NCI-H187 (cell line): ENCODE data around the gene PRKG1.
A peak's percentile ranks its signal among the peaks of the same experiment; 100 is the strongest.
"Not testable (repeated sequence)": the region's sequence is repeated elsewhere in the genome, so short reads cannot be mapped to it uniquely, and the experiment has no call there.

ENCODE experiments used
- DNase-seq, 2 experiments: peaks; one replicate each; lab custom pipeline; 2025; lab: John Stamatoyannopoulos, UW

Gene PRKG1

GRCh38 chr10:51656503-51656902, 582.2 kb downstream of the PRKG1 start:
- no peak for DNase-seq

DNA sequence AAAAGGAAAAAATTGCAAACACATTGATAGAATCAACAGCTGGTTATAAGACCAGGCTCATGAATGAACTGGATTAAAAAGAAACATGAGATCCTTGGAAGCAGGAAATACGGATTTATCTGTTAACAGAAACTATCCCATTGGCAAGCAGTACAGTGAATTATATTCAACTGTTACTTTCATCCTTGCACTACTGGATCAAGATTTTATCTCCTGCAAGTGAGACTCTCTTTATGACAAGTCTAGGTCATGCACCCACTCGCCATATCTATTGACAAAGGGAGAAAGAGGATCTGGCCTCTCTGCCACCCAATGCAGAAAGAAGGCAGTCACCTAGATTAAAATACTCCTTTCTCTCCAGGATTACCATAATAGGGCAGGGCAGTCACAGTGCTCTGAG, 583.7 kb downstream of the PRKG1 start:
- no peak for DNase-seq

GRCh38 chr10:51659344-51659743, 585.1 kb downstream of the PRKG1 start:
- no peak for DNase-seq

DNA sequence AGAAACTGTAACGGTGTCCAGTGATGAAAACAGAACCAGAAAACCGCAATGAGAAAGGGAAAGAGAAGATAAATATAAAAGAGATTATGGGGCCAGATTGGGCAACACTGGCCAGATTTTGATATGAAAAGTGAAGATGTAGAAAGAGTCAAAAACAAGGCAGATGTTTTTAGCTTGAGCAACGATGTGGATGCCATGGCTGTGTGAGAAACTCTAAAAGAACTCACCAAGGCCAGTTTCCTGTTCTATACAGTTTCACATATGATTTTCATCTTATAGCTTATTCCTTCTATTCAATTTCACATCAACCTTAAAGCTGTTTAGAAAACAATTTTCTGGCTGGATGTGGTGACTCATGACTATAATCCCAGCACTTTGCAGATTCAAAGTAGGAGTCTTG, 588.8 kb downstream of the PRKG1 start:
- no peak for DNase-seq

DNA sequence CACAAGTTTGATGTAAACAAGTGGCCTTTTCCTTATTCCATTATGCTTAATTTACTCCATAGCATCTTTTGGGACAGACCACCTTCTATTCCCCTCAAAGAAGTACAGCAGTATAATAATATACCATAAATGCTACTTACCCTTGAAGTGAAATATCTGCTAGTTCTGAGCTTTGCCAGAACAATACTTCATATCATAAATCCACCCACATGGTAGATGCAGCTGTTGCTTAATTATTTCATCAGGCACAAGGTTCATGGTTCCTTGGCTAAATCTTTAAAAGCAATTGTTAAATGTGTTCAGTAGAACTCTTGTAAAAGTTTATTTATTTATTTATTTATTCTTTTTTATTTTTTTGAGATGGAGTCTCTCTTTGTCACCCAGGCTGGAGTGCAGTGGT, 592.2 kb downstream of the PRKG1 start:
- DNase-seq = no peak

DNA sequence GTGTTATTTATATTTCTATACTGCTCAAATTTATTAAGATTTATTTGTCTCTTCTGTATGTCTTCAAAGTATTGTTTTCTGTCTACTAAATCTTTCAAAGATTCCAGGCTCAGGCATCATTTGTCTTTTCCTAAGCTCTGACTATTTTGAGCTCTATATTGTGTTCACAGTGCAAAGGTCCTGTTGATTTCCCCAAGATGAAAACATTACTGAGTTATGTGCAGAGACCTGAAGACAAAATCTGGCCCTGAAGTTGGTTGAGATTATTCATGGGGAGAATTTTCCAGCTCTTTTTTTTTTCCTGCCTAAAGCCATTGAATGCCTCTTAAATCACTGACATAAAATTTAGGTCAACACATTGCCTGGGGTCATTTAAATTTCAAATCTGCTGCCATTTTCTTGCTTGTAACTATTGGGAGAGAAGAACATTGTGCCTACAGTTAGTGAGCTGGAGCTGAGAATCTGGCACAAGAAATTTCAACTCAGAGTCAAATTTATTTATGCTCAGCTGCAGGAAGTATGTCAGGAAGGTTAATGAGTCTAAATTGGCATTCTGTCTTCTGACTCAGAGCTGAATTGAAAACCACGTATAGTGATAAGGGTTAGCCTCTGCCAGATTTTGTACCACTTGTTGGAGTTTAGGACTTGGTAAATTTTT, 593.5 kb downstream of the PRKG1 start:
- DNase-seq = no peak

DNA sequence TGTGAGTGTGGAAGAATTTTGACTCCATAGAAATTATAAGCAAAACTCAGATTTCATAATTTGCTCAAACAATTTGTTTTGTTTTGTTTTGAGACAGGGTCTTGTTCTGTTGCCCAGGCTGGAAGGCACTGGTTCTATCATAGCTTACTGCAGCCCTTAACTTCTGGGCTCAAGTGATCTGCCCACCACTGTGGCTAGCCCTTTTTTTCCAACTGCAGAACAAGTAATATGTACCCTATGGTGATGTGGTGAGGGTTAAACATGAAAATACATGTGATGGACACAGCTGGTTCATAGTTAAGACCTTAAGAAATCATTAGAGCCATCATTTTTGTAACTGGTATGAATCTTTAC, 594.0 kb downstream of the PRKG1 start:
- DNase-seq = no peak

GRCh38 chr10:51669041-51669440, 594.8 kb downstream of the PRKG1 start:
- DNase-seq = no peak

DNA sequence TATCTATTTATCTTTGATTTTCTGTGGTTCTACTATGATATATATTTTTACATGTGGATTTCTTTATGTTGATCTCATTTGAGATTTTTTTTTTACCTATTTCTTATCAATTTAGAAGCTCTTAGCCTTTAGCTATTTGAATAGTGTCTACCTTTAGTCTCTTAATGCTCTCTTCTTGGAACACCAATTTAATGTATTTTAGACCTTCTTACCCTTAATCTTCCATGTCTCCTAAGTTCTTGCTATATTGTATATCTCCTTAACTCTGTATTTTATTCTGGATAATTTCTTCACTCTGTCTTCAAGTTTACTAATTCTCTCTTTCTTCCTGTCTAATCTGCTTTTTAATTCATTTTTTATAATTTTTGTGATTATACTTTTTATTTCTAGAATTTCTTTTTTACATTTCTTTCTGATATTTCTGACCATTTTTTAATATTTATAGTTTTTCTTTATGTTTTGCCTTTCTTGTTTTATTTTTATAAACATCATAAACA, 597.8 kb downstream of the PRKG1 start:
- no peak for DNase-seq

DNA sequence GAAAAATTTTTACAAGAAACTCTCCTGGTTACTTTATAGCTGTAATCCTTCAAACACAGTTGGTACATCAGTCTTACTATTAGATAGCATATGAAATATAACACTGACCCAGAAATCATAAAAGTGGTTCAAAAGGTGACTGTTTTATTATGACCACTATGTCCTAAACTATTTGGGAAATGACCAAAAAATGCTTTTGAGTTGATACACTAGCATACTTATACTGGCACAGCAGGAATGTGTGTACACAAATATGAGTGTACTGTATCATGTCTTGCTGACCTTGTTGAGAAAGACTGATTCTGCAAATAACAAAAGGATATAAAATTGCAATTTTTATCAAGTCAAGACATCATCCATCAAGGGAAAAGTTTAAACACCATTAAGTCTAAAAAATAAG, 600.8 kb downstream of the PRKG1 start:
- no peak for DNase-seq

GRCh38 chr10:51679841-51680240, 605.6 kb downstream of the PRKG1 start:
- no peak for DNase-seq

- no peak for DNase-seq
These were observed 608.9 kb downstream of the PRKG1 start for GRCh38 chr10:51683031-51683691.

- DNase-seq = no peak
These were observed 611.5 kb downstream of the PRKG1 start for GRCh38 chr10:51685768-51686167.

GRCh38 chr10:51687296-51687695, 613.0 kb downstream of the PRKG1 start:
- no peak for DNase-seq

GRCh38 chr10:51688826-51689225, 614.5 kb downstream of the PRKG1 start:
- DNase-seq = not testable (repeated sequence)

GRCh38 chr10:51689536-51689935, 615.2 kb downstream of the PRKG1 start:
- DNase-seq = no peak

DNA sequence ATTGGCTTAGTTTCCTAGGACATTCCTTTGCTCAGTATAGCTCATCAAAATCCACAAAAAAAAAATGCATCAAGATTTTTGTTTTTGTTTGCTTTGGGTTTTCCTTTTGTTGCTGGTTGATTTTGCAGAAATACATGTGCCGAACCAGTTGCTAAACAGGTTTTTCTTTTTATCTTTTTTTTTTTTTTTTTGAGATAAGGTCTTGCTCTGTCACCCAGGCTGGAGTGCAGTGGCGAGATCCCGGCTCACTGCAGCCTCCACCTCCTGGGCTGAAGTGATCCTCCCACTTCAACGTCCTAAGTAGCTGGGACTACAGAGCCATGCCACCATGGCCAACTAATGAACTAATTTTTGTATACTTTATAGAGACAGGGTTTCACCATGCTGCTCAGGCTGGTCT, 616.8 kb downstream of the PRKG1 start:
- no peak for DNase-seq

DNA sequence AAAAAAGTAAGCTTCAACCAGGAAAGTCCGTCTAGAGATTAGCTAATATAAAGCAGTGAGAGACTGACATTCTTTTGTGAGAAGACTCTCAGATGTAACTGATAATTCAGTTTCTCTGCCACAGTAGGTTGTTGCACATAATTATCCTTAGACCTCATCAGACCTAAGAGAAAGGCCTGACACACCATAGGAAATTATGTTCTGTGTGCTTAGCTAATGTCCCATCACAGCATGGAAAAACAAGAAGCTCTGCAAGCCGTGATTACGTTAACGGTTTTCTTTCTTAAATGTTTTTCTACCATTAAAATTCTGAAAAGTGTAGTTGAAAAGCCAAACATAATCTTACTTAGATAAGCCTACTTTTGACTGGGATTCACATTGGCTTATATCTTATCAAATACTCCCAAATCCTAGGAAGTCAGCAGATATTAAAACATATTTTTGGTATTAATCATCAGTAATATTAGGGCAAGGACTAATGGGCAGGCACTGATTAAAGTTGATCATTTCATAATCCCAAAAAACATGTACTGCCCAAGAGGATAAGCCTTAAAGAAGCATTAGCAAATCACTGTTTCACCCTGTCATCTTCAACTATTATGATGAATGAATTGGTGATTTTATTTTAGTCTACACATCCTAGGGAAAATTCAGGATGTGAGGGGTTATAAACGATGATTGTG, 619.9 kb downstream of the PRKG1 start:
- no peak for DNase-seq

DNA sequence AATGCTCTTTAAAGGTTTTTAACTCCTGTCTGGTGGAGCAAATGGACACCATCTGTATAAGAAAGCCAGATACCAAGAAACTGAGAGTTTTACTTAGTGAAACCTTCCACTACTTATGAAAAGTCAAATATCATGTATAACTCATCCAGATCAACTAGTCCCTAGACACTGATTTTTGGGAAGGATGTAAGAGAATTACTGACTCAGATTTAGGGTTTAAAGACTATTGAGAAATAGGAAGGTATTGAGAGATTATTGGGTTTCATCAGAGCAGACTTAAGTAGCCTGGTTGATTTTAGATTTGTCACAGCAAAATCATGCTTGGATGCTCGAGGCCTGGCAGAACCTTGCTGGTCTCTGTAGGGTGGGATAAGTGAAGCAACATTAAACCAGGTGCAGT, 622.0 kb downstream of the PRKG1 start:
- DNase-seq = no peak

GRCh38 chr10:51698473-51699063, 624.3 kb downstream of the PRKG1 start:
- no peak for DNase-seq

GRCh38 chr10:51699145-51699474, 624.8 kb downstream of the PRKG1 start:
- no peak for DNase-seq

- peak; percentile 52 to 88 for DNase-seq
These were observed 625.4 kb downstream of the PRKG1 start, which contains the start of gene CSTF2T for GRCh38 chr10:51699475-51700227. CSTF2T (minus strand) TSS chr10:51699595; CDS start chr10:51699549, 46 bp downstream.
